GM12864 (cell line): ENCODE data around the gene PJA2.
A peak's percentile ranks its signal among the peaks of the same experiment; 100 is the strongest.

Experiments used
- DNase-seq: peaks from one replicate; pipeline ENCODE4 v3.0.0-alpha.2; 2011; ENCODE audit warnings: low read depth
- H3K4me3 ChIP-seq: 2 replicates; pipeline ENCODE4 v1.5.1; 2011; ENCODE audit warnings: mild to moderate bottlenecking, low read depth, low read length, control low read depth
- TF ChIP-seq, protein P1 (sequence below): IDR thresholded peaks from 2 replicates; pipeline ENCODE4 v1.5.1; 2011; ENCODE audit warnings: low read depth, mild to moderate bottlenecking, moderate library complexity, low read length, control low read depth, inconsistent platforms; ENCODE audit errors: missing control alignments

Gene PJA2

DNA sequence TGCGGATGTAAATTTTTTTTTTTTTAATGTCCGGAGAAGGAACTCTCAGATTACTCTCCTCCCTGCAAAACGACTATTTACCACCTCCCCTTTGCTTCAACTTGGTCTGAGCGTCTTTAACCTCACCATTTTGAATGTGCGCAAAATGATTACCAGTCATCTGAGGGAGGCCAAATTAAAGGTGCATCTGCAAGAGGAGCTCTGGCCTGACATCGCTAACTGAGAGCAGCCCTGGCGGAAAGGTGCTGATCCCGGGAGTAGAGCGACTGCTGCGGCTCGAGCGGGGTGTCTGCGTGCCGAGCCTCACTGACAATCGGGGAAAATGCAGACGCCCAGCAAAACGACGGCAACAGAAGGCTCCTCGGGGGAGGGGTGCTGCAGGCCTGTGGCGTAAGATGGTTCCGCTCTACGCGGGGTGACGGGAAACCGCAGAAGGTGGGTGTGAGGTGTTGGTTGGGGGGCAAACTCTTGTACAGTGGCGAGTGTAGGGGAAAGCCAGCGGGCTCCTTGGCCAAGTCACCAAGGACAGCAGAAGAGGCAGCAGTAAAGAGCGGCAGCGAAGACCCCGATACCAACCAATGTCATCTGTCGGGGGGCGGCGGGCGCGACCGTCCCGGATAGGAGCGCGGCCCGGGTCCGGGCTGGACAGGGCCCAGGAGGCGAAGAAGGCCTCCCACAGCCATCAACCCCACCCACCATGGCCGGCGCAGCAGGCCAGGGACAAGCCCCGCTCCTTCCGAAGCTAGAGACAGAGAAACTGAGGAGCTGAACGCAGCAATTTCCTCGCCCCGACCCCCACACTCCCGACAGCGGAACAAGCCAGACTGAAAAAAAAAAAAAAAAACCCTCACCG, 557 bp downstream of the PJA2 start:
- peak; percentile 70 for DNase-seq
- H3K4me3 ChIP-seq, result peak overlapping the region; percentile 87
- TF ChIP-seq, protein P1, sequence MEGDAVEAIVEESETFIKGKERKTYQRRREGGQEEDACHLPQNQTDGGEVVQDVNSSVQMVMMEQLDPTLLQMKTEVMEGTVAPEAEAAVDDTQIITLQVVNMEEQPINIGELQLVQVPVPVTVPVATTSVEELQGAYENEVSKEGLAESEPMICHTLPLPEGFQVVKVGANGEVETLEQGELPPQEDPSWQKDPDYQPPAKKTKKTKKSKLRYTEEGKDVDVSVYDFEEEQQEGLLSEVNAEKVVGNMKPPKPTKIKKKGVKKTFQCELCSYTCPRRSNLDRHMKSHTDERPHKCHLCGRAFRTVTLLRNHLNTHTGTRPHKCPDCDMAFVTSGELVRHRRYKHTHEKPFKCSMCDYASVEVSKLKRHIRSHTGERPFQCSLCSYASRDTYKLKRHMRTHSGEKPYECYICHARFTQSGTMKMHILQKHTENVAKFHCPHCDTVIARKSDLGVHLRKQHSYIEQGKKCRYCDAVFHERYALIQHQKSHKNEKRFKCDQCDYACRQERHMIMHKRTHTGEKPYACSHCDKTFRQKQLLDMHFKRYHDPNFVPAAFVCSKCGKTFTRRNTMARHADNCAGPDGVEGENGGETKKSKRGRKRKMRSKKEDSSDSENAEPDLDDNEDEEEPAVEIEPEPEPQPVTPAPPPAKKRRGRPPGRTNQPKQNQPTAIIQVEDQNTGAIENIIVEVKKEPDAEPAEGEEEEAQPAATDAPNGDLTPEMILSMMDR, result no peak

DNA sequence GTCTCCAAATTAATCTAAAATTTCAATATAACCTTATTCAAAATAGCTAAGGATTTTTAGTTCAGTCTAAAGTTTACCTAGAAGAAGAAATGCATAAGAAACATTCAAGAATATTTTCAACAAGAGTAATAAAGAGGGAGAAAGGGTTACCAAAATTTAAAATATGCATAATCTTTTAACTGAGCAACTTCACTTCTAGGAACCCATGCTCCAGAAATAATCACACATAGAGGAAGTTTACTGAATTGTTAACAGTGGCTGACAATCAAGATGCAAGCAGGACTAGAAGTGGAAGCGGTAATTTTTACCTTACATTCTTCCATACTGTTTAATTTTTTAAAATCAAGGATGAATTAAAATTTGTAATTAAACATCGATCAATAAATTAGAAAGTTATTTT, 1.9 kb downstream of the PJA2 start:
- DNase-seq, result no peak
- TF ChIP-seq, protein P1, result no peak
- H3K4me3 ChIP-seq, result peak overlapping the region; percentile 87; the same call in 1 of the 2 replicates

DNA sequence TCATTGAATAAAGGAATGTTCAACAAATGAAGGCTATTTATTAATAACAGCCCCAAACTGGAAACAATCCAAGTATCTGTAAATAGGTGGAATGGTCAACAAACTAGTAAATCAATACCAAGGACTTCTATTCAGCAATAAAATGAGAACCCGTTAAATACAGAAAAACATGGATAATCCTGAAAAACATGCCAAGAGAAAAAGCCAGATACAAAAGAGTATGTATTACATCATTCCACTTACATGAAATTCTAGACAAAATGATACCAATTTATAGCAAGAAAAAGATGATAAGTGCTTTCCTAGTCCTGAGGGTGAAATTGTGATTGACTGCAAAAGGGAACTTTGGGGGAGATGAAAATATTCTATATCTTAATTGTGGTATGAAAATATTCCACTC, 3.1 kb downstream of the PJA2 start:
- TF ChIP-seq, protein P1, result no peak
- no peak overlapping the region for H3K4me3 ChIP-seq
- no peak for DNase-seq

DNA sequence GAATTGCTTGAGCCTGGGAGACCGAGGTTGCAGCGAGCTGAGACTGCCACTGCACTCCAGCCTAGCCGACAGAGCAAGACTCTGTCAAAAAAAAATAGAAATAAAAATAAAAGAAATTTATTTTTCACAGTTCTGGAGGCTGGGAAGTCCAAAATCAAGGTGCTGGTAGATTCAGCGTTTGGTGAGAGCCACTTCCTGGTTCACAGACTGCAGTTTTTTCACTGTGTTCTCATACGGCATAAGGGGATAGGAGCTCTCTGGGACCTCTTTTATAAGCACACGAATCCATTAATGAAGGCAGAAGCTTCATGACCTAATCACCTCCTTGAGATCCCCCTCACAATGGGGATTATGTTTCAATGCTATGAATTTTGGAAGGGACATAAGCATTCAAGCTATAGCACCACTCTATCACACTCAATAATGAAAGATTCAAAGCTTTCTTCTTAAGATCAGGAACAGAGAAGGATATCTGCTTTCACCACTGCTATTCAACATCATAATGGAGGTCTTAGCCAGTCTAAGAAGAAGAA, 5.3 kb downstream of the PJA2 start:
- no peak overlapping the region for H3K4me3 ChIP-seq
- TF ChIP-seq, protein P1, result no peak
- DNase-seq, result no peak

DNA sequence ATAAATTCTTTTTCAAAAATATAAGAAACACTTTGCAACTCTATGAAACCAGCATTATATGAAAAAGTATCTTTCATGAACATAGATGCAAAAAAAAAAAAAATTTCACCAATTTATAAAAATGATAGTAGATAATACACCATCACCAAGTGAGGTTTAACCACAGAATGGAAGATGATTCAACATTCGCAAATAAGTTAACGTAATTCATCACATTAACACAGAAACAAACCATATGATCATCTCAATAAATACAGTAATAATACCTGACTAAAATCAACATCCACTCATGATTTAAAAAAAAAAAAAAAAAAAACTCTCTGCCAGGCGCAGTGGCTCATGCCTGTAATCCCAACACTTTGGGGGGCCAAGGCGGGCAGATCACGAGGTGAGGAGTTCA, 6.3 kb downstream of the PJA2 start:
- no peak for DNase-seq
- no peak overlapping the region for H3K4me3 ChIP-seq
- TF ChIP-seq, protein P1, result no peak

DNA sequence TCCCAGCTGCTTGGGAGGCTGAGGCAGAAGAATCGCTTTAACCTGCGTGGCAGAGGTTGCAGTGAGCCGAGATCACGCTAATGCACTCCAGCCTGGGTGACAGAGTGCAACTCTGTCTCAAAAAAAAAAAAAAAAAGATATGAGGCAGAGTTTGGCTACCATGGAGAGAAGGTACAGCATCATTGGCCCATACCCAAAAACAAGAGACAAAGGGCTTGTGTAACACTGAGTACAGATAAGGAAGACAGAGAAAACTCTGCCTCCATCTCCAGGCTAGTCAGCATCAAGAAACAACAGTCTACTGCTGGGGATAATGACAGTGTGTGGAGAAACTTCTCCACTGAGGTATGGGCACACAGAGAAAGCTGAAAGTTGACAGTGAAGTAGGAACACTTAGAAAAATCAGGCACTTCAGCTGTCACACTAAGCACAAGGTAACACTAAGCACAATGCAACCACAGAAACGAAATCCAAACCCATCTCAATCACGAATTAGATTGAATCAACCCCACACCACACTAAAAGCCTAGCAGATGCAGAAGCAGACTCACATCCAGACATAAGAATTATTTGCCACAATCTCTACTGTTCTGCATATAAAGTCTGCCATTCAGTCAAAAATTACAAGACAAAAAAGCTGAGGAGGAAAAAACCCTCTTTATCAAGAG, 10.5 kb downstream of the PJA2 start:
- TF ChIP-seq, protein P1, result no peak
- DNase-seq, result no peak
- H3K4me3 ChIP-seq, result no peak overlapping the region

DNA sequence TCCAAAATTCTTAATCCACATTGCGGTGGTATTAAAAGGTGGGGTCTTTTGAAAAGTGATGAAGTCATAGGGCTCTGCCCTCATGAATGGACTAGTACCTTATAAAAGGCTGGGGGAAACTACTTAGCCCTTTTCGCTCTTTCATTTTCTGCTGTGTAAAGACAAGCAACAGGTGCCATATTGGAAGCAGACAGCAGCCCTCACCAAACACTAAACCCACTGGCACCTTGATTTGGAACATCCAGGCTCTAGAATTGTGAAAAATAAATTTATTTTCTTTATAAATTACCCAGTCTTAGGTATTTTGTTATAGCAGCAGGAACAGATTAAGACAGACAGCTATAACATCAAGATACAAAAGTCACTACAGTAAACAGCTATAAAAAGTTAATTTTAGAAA, 12.8 kb downstream of the PJA2 start:
- H3K4me3 ChIP-seq, result no peak overlapping the region
- DNase-seq, result no peak
- TF ChIP-seq, protein P1, result no peak
